GM19351 (cell line): ENCODE data around the gene CNTNAP4.

Source experiments
- ATAC-seq: cut with Tn5 transposase; IDR thresholded peaks from one replicate; pipeline ENCODE4 v1.9.1; 2021; ENCODE audit warnings: mild to moderate bottlenecking, moderate library complexity; ENCODE audit not compliant: unreplicated experiment

The CNTNAP4 gene

DNA sequence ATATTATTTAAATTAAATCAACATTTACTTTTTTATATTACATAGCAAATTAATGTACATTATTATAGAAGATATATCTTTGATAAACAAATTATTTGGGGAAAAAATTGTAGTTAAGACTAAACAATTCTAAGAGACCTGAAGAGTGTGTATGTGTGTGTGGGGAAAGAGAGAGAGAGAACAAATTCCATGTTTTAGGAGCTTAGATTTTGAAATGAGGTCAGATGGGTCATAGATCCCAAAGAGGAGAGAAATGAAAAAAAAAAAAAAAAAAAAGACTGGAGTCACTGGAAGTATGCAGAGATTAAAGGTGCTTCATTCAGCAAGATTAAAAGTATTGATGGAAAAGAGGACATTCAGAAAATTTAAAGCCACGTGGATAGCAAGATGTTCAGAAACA, 206.8 kb downstream of the CNTNAP4 start:
- no peak for ATAC-seq

DNA sequence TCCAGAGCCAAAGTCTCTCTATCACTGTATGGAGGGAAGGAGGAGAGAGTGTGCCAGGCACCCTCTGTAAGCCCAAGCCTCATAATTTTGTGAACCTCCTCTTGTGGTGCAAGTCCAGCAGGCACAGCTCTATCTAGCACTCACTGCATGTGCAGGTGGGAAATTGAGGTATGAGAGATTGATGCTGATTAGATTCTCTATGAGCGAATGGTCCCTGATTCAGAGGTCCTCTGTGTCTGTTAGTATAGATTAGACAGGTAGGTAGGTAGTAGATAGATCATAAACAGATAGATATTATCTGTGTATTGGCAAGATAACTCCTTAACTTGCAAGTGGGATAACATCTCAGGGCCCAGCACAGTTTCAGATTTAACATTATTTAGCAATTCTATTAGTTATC, 209.5 kb downstream of the CNTNAP4 start:
- ATAC-seq, result no peak

DNA sequence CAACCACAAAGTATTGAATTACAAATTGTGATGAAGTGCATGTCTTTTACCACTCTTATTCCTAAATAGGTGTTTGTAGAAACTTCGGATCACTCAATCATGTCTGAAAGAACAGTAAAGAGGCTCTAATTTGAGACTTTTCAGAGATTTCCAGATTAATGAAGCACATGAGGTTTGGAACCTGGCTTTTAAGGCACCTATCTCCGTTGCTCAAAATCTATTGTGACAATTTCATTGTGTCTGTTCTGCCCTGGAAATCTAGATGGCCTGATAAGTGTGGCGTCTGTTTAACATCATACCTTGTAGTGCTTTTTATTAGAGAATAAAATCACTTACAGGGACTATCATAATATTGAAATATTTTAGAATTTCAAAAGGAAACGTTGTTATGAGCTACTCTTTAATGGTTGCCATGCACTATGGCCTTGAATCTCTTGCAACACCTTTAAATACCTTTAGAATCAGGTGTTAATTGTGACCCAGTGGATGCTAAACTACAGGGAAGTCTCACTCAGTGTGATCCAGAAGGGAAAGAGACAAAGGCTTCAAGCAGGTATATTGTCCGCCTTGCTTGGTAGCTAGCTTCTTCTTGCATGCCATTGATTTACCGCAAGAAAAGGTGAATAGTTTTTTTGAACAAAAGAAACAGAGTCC, 210.3 kb downstream of the CNTNAP4 start:
- no peak for ATAC-seq

GRCh38 chr16:76488065-76488417, 210.8 kb downstream of the CNTNAP4 start:
- no peak for ATAC-seq

- no peak for ATAC-seq
These were observed 212.9 kb downstream of the CNTNAP4 start for GRCh38 chr16:76490036-76490639.

DNA sequence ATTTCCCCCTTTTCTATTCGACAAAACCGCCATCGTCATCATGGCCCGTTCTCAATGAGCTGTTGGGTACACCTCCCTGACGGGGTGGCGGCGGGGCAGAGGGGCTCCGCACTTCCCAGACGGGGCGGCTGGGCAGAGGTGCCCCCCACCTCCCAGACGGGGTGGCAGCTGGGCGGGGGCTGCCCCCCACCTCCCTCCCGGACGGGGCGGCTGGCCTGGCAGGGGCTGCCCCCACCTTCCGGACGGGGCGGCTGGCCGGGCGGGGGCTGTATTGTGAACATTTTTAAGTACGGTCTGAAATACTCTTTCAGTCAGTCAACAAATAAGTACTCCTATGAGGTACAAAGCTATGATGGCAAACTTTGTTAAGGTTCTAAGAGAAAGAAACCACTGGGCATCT, 222.8 kb downstream of the CNTNAP4 start:
- ATAC-seq, result no peak

DNA sequence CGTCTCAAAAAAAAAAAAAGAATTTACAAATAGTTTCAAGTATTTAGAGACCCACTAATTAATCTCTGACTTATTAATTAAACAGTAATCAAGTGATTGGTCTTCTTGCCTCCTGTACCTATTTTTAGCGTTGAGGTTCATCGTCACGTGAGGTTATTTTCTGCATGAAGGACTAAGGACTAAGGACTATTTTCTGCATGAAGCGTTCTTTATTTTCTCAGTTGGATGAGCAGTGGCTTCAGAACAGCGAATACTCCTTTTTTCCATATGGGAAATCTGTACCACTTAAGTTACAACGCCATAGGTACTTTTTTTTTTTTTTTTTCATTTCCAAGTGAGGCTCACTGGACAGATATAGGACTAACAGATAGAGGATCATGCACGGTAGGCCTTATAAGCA, 224.9 kb downstream of the CNTNAP4 start:
- no peak for ATAC-seq

- no peak for ATAC-seq
These were observed 225.4 kb downstream of the CNTNAP4 start for GRCh38 chr16:76502555-76502954.

GRCh38 chr16:76503091-76503490, 225.9 kb downstream of the CNTNAP4 start:
- ATAC-seq, result no peak

GRCh38 chr16:76511203-76511602, 234.0 kb downstream of the CNTNAP4 start:
- peak; percentile 72 for ATAC-seq

DNA sequence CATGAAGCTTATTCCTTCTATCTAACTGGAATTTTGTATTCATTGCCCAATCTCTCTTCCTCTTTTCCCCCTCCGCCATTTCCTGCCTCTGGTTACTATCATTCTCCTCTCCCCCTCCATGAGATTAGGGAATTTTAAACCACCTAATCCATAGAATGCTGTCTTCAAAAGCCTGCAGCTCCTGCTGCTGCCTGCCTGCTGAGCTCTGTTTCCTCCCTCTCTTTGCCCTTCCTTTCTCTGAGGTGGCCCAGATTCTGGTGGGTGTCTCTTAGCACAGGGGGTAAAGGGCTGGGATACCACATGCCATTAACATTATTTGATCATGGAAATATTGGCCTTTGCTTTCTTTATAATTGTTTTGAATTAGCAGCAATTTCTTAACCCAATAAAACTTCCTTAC, 241.6 kb downstream of the CNTNAP4 start:
- ATAC-seq, result no peak

DNA sequence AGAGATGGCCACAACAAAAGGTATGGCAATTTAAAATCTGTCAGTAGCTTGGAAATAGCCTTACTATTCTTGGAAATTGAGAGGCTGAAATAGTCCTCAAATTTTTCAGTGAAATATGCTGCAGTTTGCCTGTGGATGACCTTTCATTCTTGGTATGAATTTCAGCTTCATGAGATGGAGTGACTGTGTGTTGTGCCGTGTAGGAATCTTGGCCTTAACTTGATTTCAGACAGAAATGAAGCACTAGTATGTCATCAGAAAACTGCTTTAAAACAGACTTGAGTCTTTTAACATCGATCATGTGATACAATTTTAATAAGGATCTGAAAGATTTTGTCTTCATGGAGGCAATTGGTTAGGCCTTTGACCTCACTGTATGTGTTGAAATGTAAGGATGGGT, 247.2 kb downstream of the CNTNAP4 start:
- ATAC-seq, result no peak

- no peak for ATAC-seq
These were observed 247.6 kb downstream of the CNTNAP4 start for GRCh38 chr16:76524769-76525168.

DNA sequence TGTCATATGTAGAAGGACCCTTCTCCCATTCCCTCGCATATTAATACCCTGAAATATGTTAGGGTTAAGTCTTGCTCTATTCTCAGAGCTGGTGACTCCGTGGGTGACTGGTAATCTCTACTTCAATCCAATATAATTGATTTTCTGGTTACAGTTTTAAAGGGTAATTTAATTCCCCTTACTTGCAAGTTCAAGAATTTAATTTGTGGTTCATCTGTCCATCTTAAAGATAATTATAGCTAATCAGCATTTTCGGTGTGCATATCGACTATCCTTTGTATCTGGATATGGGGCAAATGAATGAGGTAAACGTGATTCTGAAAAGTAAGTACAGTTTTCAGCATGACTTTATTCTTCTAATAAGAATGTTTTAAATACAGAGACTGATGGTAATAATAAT, 250.0 kb downstream of the CNTNAP4 start:
- ATAC-seq, result no peak

DNA sequence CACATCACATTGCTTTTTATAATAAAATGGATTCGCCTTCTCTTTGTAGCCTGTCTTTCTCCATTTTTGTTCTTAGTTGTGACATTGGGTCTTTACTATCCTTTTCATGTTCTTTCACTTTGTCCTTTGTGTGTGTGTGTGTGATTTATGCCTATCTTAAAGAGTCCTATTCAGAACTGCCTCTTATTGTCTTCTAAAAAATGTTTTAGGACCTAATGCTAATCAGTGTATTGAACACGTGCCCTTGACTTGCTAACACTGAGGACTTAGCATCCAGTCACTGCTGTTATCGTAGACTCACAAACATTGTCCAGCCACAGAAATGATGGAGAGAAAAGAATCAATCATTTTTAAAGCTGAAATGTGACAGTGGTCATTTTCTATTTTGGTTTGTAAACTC, 251.9 kb downstream of the CNTNAP4 start:
- no peak for ATAC-seq

- ATAC-seq, result no peak
These were observed 254.0 kb downstream of the CNTNAP4 start for GRCh38 chr16:76531236-76531635.

DNA sequence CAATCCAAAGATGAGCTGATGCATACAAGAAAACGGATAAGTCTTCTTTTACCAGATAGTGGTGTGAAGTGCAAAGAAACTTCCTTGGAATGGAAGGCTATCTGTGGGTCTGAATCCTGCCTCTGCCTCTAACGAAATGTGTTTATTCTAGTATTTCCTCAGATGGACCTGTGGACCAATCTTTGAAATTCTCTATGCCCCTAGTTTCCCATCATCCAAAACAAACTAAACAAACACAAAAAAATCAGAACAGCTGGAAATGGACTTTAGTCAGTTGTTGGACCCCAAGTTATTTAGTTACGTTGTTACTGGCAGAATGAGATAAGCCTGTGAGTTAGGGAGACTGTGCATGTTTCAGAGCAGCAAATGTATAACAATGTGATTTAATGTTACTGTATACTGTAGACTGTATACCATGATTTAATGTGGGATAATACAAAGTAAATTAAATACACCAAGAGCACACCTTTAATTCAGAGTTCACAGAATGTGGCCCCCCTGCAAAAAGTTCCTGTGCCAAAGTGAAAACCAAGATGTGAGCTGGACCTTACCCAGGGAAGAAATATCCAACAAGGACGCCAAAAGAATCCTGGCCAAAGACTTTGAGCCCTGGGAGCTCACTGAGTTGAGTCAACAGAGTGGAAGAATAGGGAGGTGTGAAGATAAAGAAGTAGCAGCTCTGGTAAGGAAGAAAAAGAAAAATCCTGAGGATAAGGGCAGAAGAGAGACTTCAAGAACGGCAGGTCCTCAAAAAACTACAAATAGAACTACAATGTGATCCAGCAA, 255.2 kb downstream of the CNTNAP4 start:
- no peak for ATAC-seq

GRCh38 chr16:76539609-76540008, 262.4 kb downstream of the CNTNAP4 start:
- ATAC-seq, result no peak

DNA sequence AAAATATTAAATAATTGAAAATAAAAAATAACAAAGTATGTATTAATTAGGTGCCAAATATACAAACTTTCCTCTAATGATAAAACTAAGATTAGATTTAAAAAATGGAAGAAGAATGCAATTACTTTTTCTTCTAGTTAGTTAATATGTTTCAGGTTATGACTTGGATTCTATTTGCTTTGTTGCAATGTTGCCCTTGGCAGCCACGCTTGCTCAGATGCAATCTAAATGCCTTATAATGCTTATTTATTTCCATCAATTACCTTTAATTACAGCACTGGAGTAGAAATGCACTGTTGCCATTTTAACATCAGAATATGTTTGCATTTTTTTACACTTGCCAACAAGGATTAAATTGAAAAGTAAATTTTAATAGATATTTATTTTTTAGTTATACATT, 263.9 kb downstream of the CNTNAP4 start:
- no peak for ATAC-seq

- ATAC-seq, result no peak
These were observed 288.3 kb downstream of the CNTNAP4 start for GRCh38 chr16:76565542-76565941.

DNA sequence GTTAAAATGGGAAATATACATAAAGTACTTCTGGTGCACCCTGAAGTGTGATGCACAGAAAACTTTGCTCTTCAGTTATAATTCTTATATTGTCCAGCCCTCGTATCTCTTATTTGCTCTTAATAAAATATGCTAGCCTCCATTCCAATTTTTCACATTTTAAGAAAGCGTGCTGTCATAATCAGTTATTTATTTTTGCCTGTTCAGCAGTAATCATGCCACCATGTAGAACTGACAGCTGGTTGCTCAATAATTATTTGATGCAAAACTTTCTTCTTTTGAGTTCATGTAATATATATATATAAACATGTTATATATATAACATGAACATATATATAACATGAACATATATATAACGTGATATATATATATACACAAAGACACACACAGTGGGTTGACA, 294.6 kb downstream of the CNTNAP4 start:
- ATAC-seq, result no peak

DNA sequence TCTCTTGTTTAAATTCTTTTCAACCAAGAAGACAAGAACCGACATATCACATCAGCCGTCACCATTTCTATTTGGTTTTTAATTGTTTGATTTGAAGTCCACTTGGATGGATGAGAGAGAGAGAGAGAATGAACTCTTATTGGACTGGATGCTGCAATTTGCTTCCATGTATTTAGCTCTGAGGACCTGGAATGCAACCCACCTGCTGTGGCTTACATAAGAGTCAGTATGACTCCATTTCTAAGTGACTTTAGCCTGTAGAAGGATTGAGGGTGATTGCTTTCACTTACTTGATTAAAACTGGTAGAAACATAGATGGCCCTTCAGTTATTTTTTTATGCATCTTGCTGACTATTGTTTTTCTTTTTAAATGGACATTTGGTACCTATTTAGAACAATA, 296.1 kb downstream of the CNTNAP4 start:
- no peak for ATAC-seq
